ENCODE data around the gene FDXR. TPM values are rescaled to one million over a fixed set of nuclear protein-coding genes. Genes with fewer than 3 reads are reported as not detected.

Gene FDXR
- total RNA-seq, 1 donor from 2014 or later, result 31.5 TPM

GRCh38 chr17:74859459-74860228 lies 13.2 kb downstream of the FDXR start, which contains the start of gene GRIN2C:
GRIN2C (minus strand) TSS chr17:74859885; CDS start chr17:74855092, 4,793 bp downstream.
- H3K4me3 ChIP-seq (ENCODE audit: low read depth, low read length), result no peak within 1 kb of the TSS
- TF ChIP-seq CTCF (conservative IDR thresholded peaks at IDR 0.05; ENCODE audit: low read depth, low read length), result no peak
- no peak for DNase-seq (ENCODE audit: low read depth)

- TF ChIP-seq CTCF (conservative IDR thresholded peaks at IDR 0.05; ENCODE audit: low read depth, low read length), result no peak
- DNase-seq (ENCODE audit: low read depth), result no peak
- no peak overlapping the region for H3K4me3 ChIP-seq (ENCODE audit: low read depth, low read length)
These were observed 13.9 kb downstream of the FDXR start for GRCh38 chr17:74858672-74859458.

- TF ChIP-seq CTCF (conservative IDR thresholded peaks at IDR 0.05; ENCODE audit: low read depth, low read length), result no peak
- DNase-seq (ENCODE audit: low read depth), result no peak
- no peak overlapping the region for H3K4me3 ChIP-seq (ENCODE audit: low read depth, low read length)
These were observed 15.6 kb downstream of the FDXR start for GRCh38 chr17:74857191-74857590.

GRCh38 chr17:74856112-74856511 lies 16.7 kb downstream of the FDXR start:
- no peak overlapping the region for H3K4me3 ChIP-seq (ENCODE audit: low read depth, low read length)
- no peak for TF ChIP-seq CTCF (conservative IDR thresholded peaks at IDR 0.05; ENCODE audit: low read depth, low read length)
- no peak for DNase-seq (ENCODE audit: low read depth)

- no peak for TF ChIP-seq CTCF (conservative IDR thresholded peaks at IDR 0.05; ENCODE audit: low read depth, low read length)
- DNase-seq (ENCODE audit: low read depth), result no peak
- no peak overlapping the region for H3K4me3 ChIP-seq (ENCODE audit: low read depth, low read length)
These were observed 17.5 kb downstream of the FDXR start for GRCh38 chr17:74855323-74855722.

GRCh38 chr17:74854792-74855191 lies 18.0 kb downstream of the FDXR start:
- no peak for DNase-seq (ENCODE audit: low read depth)
- no peak for TF ChIP-seq CTCF (conservative IDR thresholded peaks at IDR 0.05; ENCODE audit: low read depth, low read length)
- H3K4me3 ChIP-seq (ENCODE audit: low read depth, low read length), result no peak overlapping the region

Data from epithelial cell of proximal tubule (primary cell).